ENCODE data around the gene KCNK3. TPM values are rescaled to one million over a fixed set of nuclear protein-coding genes. Genes with fewer than 3 reads are reported as not detected.
A peak's percentile ranks its signal among the peaks of the same experiment; 100 is the strongest.

Gene KCNK3
- total RNA-seq, 1 experiment from 2014 or later, result 0.02 TPM

DNA sequence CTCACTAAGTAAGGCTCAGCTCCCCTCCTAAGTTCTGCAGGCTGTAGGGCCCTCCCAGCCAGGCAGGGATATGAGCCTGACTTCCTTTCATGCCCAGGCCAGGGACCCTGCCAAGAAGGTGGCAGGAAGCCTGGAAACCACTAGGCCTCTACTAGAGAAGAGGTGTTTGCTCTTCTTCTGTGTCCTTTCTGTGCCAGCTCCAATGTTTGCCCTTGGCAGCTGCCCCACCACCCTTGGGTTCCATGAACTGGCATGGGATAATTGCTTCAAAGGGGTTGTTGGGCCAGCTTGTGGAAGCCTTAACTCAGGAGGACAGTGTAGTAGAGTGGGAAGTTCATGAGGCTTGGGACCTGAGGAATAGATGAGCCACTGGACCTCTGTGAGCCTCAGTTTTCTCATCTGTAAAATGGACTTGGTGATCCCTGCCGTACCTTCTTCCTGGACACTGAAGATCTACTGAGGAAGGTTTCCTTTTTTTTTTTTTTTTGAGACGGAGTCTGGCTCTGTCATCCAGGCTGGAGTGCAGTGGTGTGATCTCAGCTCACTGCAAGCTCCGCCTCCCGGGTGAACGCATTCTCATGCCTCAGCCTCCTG is 75.5 kb downstream of the KCNK3 start:
- peaks cover 26% of the 10 kb centered on the region for H3K4me1 ChIP-seq
- H3K36me3 ChIP-seq, result peaks cover 2% of the 10 kb centered on the region
- no peak for DNase-seq
- H3K4me3 ChIP-seq, result no peak overlapping the region
- no peaks in the 10 kb centered on the region for H3K9me3 ChIP-seq (replicated peaks)
- H3K27me3 ChIP-seq, result no peaks in the 10 kb centered on the region
- no peak overlapping the region for H3K27ac ChIP-seq

DNA sequence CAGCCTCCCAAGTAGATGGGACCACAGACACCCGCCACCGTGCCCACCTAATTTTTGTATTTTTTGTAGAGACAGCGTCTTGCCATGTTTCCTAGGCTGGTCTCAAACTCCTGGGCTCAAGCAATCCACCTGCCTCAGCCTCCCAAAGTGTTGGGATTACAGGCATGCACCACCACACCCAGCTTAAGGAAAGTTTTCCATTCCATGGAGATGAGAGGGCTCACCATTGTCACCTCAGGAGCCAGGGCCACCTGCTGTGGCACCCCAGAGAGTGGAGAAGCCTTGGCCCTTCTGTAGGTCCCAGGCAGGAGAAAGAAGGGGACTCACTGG is 76.2 kb downstream of the KCNK3 start:
- Histone ChIP-seq H3K27ac (no peak overlapping the region), H3K36me3 (peaks cover 2% of the 10 kb centered on the region), H3K4me1 (peaks cover 28% of the 10 kb centered on the region), H3K9me3 (replicated peaks) (no peaks in the 10 kb centered on the region), H3K4me3 (no peak overlapping the region), H3K27me3 (no peaks in the 10 kb centered on the region)
- DNase-seq, result no peak

DNA sequence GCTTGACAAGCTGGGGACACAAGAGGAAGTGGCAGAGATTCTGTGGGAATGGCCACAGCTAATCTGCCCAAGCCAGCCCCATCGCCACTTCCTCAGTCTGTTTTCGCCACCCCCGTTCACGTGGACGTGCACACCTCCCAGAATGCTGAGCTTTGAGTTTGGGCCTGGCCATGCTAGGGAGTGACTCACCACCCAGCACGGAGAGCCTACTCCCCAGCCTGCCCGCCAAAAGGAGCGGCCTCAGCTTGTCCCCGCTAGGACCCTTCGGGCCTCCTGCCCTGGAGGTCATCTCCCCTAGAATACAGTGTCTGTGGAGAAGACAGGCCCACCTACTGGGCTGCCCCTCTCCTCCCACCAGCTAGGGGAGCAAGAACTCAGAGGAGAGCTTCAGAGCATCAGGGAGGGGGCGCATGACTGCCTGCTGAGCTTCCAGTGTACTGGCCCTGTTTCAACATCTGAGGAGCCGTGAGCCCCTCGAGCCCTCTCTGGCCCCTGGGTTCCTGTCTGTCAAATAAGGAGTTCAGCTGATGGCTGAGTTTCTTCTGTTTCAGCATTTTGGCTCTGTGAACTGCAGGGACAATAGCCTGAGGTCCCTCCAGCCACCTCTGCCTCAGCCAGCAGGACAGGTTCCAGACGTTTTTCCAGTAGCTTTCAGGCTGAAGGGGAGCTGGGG is 76.7 kb downstream of the KCNK3 start:
- Histone ChIP-seq H3K27ac (no peak overlapping the region), H3K4me3 (no peak overlapping the region), H3K36me3 (peaks cover 2% of the 10 kb centered on the region), H3K27me3 (no peaks in the 10 kb centered on the region), H3K9me3 (replicated peaks) (no peaks in the 10 kb centered on the region), H3K4me1 (peaks cover 28% of the 10 kb centered on the region)
- DNase-seq, result no peak

DNA sequence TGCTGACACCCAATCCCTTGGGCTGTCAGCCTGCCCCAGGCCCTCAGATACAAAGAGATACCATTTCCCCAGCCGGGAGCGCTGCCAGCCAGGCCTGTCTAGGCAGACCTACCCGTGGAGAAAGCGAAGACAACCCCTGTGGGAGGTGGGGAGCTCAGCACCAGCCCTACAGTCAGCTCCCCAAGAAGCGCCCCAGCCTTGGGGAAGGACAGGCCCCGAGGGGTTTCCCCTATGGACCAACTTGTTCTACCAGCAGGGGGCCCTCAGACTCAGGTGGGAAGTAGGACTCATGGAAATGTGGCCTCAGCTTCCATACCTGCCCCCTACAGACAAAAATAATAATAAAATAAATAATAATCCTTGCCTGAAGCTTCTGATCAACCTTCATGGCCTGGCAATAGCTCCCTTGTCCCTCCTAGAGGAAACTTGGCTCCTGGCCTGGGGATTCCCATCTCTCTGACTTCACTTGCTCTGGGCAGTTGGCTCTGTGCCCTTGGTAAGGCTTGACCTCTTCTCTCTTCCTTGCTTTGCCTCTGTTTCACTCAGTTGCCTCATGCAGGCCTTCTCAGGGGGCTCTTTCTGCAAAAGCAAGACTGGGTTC is 78.6 kb downstream of the KCNK3 start:
- peaks cover 19% of the 10 kb centered on the region for H3K4me1 ChIP-seq
- H3K27me3 ChIP-seq, result no peaks in the 10 kb centered on the region
- H3K4me3 ChIP-seq, result no peak overlapping the region
- peak; percentile 30 to 40 for DNase-seq
- H3K27ac ChIP-seq, result no peak overlapping the region
- peaks cover 10% of the 10 kb centered on the region for H3K36me3 ChIP-seq
- H3K9me3 ChIP-seq (replicated peaks), result no peaks in the 10 kb centered on the region

DNA sequence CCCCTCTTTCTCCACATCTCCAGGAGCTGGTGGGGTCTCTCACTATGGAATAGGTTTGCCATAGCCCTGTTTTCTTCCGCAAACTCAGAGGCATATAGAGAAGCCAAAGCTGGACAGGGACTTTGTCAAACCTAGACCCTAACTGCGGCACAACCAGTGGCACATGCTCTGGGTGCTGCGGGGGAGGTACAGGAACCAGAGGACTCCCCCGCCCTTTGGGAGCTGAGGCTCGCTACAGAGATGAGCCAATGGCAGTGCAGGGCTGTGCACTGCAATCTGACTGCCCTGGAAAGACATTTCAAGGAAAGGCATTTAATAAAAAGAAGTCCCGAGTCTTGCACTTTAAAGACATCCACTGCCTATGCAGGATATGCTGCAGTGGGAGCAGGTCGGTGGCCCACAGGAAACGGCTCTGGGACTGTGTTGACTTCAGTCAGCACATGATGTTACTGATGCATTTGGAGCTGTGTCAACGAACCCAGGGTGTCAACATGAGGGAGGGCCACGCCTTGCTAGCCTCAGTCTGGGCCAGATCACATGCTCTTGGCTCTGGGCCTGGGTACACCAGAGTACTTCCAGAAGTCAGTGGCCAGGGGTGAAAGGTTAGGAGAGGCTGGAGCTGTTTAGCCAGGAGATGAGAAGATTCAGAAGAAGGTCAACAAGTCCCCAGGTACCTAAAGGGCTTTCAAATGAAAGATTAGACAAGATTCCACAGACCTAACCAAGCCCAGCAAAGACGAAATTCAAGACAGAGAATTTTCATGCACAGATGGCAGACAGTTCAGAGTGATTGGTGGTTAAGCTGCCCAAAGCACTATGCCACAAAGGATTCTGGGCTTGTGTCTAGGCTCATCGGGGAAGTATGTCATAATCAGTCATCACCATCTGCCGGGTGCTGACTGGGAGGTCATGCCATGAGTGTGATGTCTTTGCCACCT is 79.8 kb downstream of the KCNK3 start:
- peak; percentile 66 to 68 for DNase-seq
- Histone ChIP-seq H3K27me3 (no peaks in the 10 kb centered on the region), H3K4me3 (no peak overlapping the region), H3K4me1 (peaks cover 19% of the 10 kb centered on the region), H3K27ac (peak overlapping the region; percentile 60), H3K9me3 (replicated peaks) (no peaks in the 10 kb centered on the region), H3K36me3 (peaks cover 20% of the 10 kb centered on the region)

DNA sequence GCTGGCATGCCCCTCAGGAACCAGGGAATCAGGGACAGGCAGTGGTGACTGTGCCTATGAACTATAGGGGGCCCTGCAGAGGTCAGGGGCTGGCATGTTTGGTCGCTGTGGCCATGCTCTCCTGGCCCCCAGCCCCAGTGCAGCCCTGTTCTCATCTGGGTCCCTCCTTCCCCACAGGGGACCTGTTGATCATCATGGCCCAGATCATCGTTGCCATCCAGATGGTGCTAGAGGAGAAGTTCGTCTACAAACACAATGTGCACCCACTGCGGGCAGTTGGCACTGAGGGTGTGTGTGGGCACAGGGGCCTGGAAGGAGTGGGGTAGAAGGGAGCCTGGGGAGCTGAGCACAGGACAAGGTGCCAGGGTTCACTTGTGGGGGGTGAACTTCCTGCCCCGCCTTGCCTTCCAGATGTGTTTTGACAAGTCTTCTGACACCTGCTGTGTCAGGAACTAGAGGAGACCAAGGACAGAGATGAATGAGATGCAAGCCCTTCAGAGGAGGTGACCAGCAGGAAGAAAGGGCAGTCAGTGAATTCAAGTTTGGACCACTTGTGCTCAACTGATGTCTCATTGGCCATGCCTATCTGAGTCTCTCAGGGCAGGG is 83.8 kb downstream of the KCNK3 start:
- DNase-seq, result no peak
- no peak overlapping the region for H3K27ac ChIP-seq
- no peak overlapping the region for H3K4me3 ChIP-seq
- peaks cover 37% of the 10 kb centered on the region for H3K36me3 ChIP-seq
- no peaks in the 10 kb centered on the region for H3K9me3 ChIP-seq (replicated peaks)
- H3K27me3 ChIP-seq, result no peaks in the 10 kb centered on the region
- peaks cover 19% of the 10 kb centered on the region for H3K4me1 ChIP-seq

- Histone ChIP-seq H3K9me3 (replicated peaks) (no peaks in the 10 kb centered on the region), H3K36me3 (peaks cover 37% of the 10 kb centered on the region), H3K27me3 (no peaks in the 10 kb centered on the region), H3K27ac (no peak overlapping the region), H3K4me3 (no peak overlapping the region), H3K4me1 (peaks cover under 1% of the 10 kb centered on the region)
- no peak for DNase-seq
Measured at GRCh38 chr2:26778098-26778497, 85.6 kb downstream of the KCNK3 start.

DNA sequence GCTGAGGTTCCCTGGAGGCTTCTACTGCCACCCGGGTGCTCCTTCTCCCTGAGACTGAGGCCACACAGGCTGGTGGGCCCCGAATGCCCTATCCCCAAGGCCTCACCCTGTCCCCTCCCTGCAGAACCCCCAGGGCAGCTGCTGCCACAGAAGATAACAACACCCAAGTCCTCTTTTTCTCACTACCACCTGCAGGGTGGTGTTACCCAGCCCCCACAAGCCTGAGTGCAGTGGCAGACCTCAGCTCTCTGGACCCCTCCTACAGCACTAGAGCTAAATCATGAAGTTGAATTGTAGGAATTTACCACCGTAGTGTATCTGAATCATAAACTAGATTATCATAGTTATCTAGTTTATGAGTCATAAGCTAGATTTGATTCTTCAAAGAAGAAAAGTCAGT is 86.0 kb downstream of the KCNK3 start:
- Histone ChIP-seq H3K9me3 (replicated peaks) (no peaks in the 10 kb centered on the region), H3K4me1 (no peaks in the 10 kb centered on the region; the same call in 1 of the 2 replicates), H3K4me3 (no peak overlapping the region), H3K36me3 (peaks cover 37% of the 10 kb centered on the region), H3K27ac (no peak overlapping the region), H3K27me3 (no peaks in the 10 kb centered on the region)
- DNase-seq, result no peak

DNA sequence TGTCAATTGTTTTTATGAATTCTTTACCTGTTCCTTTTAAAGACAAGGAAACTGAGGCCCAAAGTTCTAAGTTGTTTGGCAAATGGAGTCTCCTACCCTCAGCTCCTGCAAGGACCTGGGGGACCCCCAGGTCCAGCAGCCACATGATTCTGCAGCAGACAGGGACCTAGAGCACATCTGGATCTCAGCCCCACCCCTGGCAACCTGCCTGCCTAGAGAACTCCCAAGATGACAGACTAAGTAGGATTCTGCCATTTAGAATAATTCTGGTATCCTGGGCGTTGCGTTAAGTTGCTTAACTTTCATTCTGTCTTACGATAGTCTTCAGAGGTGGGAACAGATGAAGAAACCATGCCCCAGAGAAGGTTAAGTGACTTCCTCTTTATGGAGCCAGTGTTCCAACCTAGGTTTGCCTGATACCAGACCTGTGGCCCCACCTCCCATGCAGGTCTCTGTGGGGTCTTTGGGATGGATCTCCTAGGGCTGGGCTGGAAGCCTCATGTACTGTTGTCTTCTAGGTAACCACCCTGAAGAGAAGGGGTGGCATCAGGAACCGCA is 87.8 kb downstream of the KCNK3 start:
- no peak overlapping the region for H3K4me3 ChIP-seq
- H3K9me3 ChIP-seq (replicated peaks), result no peaks in the 10 kb centered on the region
- no peak for DNase-seq
- no peaks in the 10 kb centered on the region for H3K27me3 ChIP-seq
- H3K36me3 ChIP-seq, result peaks cover 34% of the 10 kb centered on the region
- H3K4me1 ChIP-seq, result 0 out of 2 replicates have a peak, but pooled peaks cover 3% of the 10 kb centered on the region
- no peak overlapping the region for H3K27ac ChIP-seq

Other genes with a start within 250 kb of the KCNK3 start
- gene OTOF, start 214.6 kb upstream of the KCNK3 start, total RNA-seq (2014; rRNA removed; shearing (Covaris generic)), result 0.08 TPM in 1 of 2 replicates, not detected in the other
- gene CIB4, start 51.4 kb upstream of the KCNK3 start, total RNA-seq (2014; rRNA removed; shearing (Covaris generic)), result not detected in 2 replicates
- 37.8 and 40.6 TPM in 2 replicates for gene SLC35F6, start 71.6 kb downstream of the KCNK3 start, total RNA-seq (2014; rRNA removed; shearing (Covaris generic))
- gene CENPA, start 93.3 kb downstream of the KCNK3 start, total RNA-seq (2014; rRNA removed; shearing (Covaris generic)), result 50.2 and 52.9 TPM in 2 replicates
- 1.2 TPM in 2 replicates for gene DPYSL5, start 155.4 kb downstream of the KCNK3 start, total RNA-seq (2014; rRNA removed; shearing (Covaris generic))